Effector memory CD4-positive, alpha-beta T cell (primary cell): Measurements from ENCODE around the gene FNBP1.
A peak's percentile ranks its signal among the peaks of the same experiment; 100 is the strongest.
"Not testable (repeated sequence)": the region's sequence is repeated elsewhere in the genome, so short reads cannot be mapped to it uniquely, and the experiment has no call there.

Experiments
- DNase-seq, 3 donors: peaks; one replicate each; pipeline ENCODE4 v3.0.0-alpha.2; 2020
- H3K27ac ChIP-seq: 2 replicates; pipeline ENCODE4 v1.7.0; 2013; ENCODE audit warnings: mild to moderate bottlenecking, low read length, moderate library complexity; ENCODE audit not compliant: insufficient read depth, poor library complexity, severe bottlenecking
- H3K27me3 ChIP-seq: replicated peaks from 2 replicates; pipeline ENCODE4 v1.7.0; 2013; ENCODE audit warnings: mild to moderate bottlenecking, low read length; ENCODE audit not compliant: insufficient read depth, control insufficient read depth, poor library complexity, severe bottlenecking
- H3K36me3 ChIP-seq: 2 replicates; pipeline ENCODE4 v1.7.0; 2013; ENCODE audit warnings: mild to moderate bottlenecking, low read length, moderate library complexity; ENCODE audit not compliant: control insufficient read depth, insufficient read depth
- H3K4me1 ChIP-seq: 2 replicates; pipeline ENCODE4 v1.7.0; 2013; ENCODE audit warnings: low read length, mild to moderate bottlenecking; ENCODE audit not compliant: control insufficient read depth, insufficient read depth, poor library complexity, severe bottlenecking
- H3K4me3 ChIP-seq: 2 replicates; pipeline ENCODE4 v1.7.0; 2013; ENCODE audit warnings: low read length, low read depth, mild to moderate bottlenecking; ENCODE audit not compliant: insufficient read depth, poor library complexity, severe bottlenecking
- H3K9me3 ChIP-seq: 2 replicates; pipeline ENCODE4 v1.7.0; 2013; ENCODE audit warnings: mild to moderate bottlenecking, low read length, moderate library complexity; ENCODE audit not compliant: control insufficient read depth

Gene FNBP1

GRCh38 chr9:130022566-130023143, 20.3 kb downstream of the FNBP1 start:
- DNase-seq = no peak
- Histone ChIP-seq H3K9me3 (no peaks in the 10 kb centered on the region), H3K36me3 (peaks cover 4% of the 10 kb centered on the region), H3K4me3 (no peak overlapping the region), H3K4me1 (peaks cover 37% of the 10 kb centered on the region), H3K27ac (peak overlapping the region; percentile 44), H3K27me3 (no peaks in the 10 kb centered on the region)

GRCh38 chr9:130021842-130022241, 21.1 kb downstream of the FNBP1 start:
- peaks cover 29% of the 10 kb centered on the region for H3K4me1 ChIP-seq
- not testable (repeated sequence) for H3K36me3 ChIP-seq, H3K9me3 ChIP-seq, H3K27me3 ChIP-seq, H3K27ac ChIP-seq, DNase-seq, H3K4me3 ChIP-seq

DNA sequence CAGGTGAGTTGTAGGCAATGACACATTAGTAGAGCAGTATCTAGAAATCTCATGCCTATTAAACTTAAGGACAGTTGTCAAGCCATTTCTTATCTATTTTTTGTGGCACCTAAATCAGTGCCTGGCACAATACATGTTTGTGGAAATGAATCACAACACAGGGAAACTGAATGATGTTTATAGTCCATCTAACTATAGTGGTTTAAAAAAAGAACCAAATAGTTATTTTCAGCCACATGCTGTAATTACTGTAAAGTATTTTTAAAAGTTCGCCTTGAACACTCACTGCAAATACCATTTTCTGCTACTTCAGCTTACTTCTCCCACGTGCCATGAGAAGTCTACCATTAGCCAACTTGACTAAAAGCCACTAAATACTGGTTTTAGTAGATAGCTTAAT, 21.9 kb downstream of the FNBP1 start:
- peaks cover 3% of the 10 kb centered on the region for H3K9me3 ChIP-seq
- no peaks in the 10 kb centered on the region for H3K27me3 ChIP-seq
- H3K27ac ChIP-seq = no peak overlapping the region
- H3K4me3 ChIP-seq = no peak overlapping the region
- peaks cover 8% of the 10 kb centered on the region for H3K36me3 ChIP-seq
- DNase-seq = no peak
- peaks cover 23% of the 10 kb centered on the region for H3K4me1 ChIP-seq

DNA sequence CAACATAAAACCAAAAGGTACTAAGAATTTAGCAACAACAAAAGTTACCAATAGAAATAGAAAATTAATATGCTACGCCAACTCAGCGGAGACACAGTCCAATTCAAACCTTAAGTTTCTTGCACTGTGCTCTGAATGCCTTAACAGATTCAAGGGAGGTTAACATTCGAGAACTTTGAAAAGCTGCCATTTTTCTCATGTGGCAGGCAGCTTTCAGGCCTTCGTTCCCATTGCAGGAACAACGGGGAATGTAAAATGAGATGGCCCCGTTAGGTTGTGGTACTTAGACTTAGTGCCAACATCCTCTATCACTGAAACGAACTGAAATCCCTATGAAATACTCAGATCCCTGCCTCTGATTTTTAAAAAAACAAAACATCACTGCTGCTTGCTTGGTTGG, 22.4 kb downstream of the FNBP1 start:
- Histone ChIP-seq H3K9me3 (peaks cover 5% of the 10 kb centered on the region), H3K36me3 (peaks cover 10% of the 10 kb centered on the region), H3K4me3 (no peak overlapping the region), H3K27ac (no peak overlapping the region), H3K4me1 (peaks cover 22% of the 10 kb centered on the region), H3K27me3 (no peaks in the 10 kb centered on the region)
- DNase-seq = no peak

- Histone ChIP-seq H3K4me1 (peaks cover 18% of the 10 kb centered on the region), H3K36me3 (peaks cover 10% of the 10 kb centered on the region), H3K27ac (no peak overlapping the region), H3K27me3 (no peaks in the 10 kb centered on the region), H3K4me3 (no peak overlapping the region), H3K9me3 (peaks cover 5% of the 10 kb centered on the region)
- no peak for DNase-seq
Observed at GRCh38 chr9:130018265-130018664, 24.7 kb downstream of the FNBP1 start.

DNA sequence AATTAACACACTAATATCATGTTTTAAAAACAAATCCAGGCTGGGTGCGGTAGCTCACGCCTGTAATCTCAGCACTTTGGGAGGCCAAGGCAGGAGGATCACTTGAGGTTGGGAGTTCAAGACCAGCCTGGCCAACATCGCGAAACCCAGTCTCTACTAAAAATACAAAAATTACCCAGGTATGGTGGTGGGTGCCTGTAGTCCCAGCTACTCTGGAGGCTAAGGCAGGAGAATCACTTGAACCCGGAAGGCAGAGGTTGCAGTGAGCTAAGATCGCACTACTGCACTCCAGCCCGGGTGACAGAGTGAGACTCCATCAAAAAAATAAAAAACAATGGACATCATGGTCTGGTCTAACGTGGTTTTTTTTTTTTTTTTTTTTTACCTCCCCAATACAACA, 25.5 kb downstream of the FNBP1 start:
- not testable (repeated sequence) for H3K4me3 ChIP-seq, H3K27me3 ChIP-seq, DNase-seq, H3K9me3 ChIP-seq
- H3K4me1 ChIP-seq = peaks cover 13% of the 10 kb centered on the region
- H3K36me3 ChIP-seq = peaks cover 10% of the 10 kb centered on the region
- peak overlapping the region; percentile 33 for H3K27ac ChIP-seq

GRCh38 chr9:130017076-130017475, 25.9 kb downstream of the FNBP1 start:
- Histone ChIP-seq H3K27me3 (no peaks in the 10 kb centered on the region), H3K4me1 (peaks cover 12% of the 10 kb centered on the region), H3K27ac (peak overlapping the region; percentile 33), H3K9me3 (peaks cover 5% of the 10 kb centered on the region), H3K4me3 (no peak overlapping the region), H3K36me3 (peaks cover 10% of the 10 kb centered on the region)
- DNase-seq = no peak

DNA sequence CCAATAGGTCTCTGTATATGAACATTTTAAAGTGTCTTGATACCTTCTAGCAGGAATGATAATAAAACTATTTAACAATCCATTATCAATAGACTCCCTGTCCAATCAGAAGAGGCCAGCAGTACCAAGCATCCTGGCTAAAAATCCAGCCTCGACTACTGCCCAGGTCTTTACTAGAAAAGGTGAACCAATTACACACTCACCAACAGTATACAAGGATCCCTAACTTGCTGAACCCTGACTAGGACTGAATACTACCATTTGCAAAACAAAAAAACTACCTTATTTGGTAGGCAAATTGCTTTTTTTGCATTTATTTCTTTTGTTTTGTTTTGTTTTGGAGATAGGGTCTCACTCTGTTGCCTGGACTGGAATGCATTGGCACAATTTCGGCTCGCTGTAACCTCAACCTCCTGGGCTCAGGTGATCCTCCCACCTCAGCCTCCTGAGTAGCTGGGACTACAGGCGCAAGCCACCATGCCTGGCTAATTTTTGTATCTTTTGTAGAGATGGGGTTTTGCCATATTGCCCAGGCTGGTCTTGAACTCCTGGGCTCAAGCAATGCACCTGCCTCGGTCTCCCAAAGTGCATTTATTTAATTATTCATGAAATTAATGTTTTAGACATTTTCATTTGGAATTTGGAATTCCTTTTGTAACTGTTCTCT, 27.5 kb downstream of the FNBP1 start:
- DNase-seq = no peak
- Histone ChIP-seq H3K4me1 (peaks cover 6% of the 10 kb centered on the region), H3K27ac (peak overlapping the region; percentile 33)

DNA sequence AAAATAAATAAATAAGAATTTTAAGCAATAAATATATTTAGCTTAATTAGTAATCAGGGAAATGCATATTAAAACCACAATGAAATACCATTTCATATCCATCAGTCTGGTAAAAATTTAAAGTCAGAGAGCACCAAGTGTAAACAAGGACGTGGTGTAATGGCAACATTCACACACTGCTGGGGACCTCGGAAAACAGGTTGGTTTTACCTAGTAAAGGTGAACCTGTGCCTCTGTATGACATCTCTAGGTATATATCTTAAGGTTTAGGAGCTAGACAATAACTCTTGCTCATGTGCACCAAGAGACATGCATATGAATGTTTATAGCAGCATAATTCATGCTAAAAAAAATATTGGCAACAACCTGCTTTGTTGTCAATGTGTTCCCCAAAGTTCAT, 29.7 kb downstream of the FNBP1 start:
- Histone ChIP-seq H3K9me3 (peaks cover 5% of the 10 kb centered on the region), H3K36me3 (peaks cover 10% of the 10 kb centered on the region), H3K27me3 (no peaks in the 10 kb centered on the region), H3K27ac (peak overlapping the region; percentile 14), H3K4me3 (no peak overlapping the region), H3K4me1 (peaks cover 12% of the 10 kb centered on the region)
- no peak for DNase-seq

More for the DNA sequence above, 27.5 kb downstream of the FNBP1 start:
- Histone ChIP-seq H3K36me3 (peaks cover 10% of the 10 kb centered on the region), H3K27me3 (no peaks in the 10 kb centered on the region), H3K4me3 (no peak overlapping the region), H3K9me3 (peaks cover 5% of the 10 kb centered on the region)

DNA sequence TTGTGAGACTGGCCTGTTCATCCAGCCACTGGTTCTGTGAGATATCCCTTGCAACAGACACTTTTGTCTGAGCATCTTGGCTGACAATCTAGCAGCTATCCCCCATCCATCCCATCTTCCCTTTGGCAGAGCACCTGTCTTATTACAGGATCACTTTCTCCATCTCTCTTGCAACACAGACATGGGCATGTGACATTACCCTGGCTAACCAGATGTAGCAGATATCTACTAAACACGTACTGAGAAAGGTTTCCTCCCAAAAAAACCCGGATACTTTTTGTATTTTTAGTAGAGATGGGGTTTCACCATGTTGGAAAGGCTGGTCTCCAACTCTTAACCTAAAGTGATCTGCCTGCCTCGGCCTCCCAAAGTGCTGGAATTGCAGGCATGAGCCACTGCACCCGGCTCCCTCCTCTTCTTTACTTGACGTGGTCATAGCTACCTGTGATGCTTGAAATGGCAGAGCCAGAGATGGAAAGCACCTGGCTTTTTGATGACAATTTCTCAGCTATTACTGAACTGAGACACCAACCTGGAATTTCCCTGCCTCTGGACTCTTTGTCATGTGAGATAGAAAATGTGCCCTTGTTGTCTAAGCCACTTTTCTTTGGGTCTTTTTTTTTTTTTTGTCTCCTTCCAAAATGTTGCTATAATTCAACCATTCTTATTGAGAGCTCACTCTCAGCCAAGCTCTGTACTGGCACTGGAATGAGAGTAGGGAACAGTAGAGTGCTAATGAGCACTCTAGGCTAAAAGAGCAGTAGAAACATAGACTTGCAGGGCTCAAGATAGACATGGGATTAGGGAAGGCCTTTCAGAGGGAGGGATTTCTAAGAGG, 32.6 kb downstream of the FNBP1 start:
- Histone ChIP-seq H3K4me3 (no peak overlapping the region), H3K36me3 (no peaks in the 10 kb centered on the region), H3K9me3 (no peaks in the 10 kb centered on the region), H3K27ac (peak overlapping the region; percentile 87), H3K4me1 (peaks cover 29% of the 10 kb centered on the region), H3K27me3 (no peaks in the 10 kb centered on the region)
- DNase-seq = peak; percentile 56 to 66 (median 62)
